Right hindlimb (tissue), 1 donor: Measurements from ENCODE around the gene MAD2L1.

ENCODE experiments used
- DNase-seq: peaks from one replicate; pipeline ENCODE4 v3.0.0-alpha.2; 2018

The MAD2L1 gene

GRCh38 chr4:120056246-120056645 is 10.4 kb downstream of the MAD2L1 start:
- no peak for DNase-seq

GRCh38 chr4:120055795-120056194 is 10.9 kb downstream of the MAD2L1 start:
- DNase-seq, result no peak

- DNase-seq, result no peak
Observed at GRCh38 chr4:120055162-120055561, 11.5 kb downstream of the MAD2L1 start.

GRCh38 chr4:120053911-120054310 is 12.7 kb downstream of the MAD2L1 start:
- DNase-seq, result no peak

- DNase-seq, result peak; percentile 50
Observed at GRCh38 chr4:120052856-120053255, 13.8 kb downstream of the MAD2L1 start.

- DNase-seq, result no peak
Observed at GRCh38 chr4:120051253-120051652, 15.4 kb downstream of the MAD2L1 start.

- DNase-seq, result peak; percentile 87
Observed at GRCh38 chr4:120049732-120050494, 16.7 kb downstream of the MAD2L1 start.

GRCh38 chr4:120043828-120044227 is 22.8 kb downstream of the MAD2L1 start:
- no peak for DNase-seq

- DNase-seq, result no peak
Observed at GRCh38 chr4:120037411-120037810, 29.2 kb downstream of the MAD2L1 start.

- DNase-seq, result no peak
Observed at GRCh38 chr4:120034913-120035312, 31.7 kb downstream of the MAD2L1 start.

GRCh38 chr4:120026853-120027252 is 39.8 kb downstream of the MAD2L1 start:
- DNase-seq, result no peak

GRCh38 chr4:120025516-120025915 is 41.1 kb downstream of the MAD2L1 start:
- DNase-seq, result no peak

GRCh38 chr4:120018786-120019185 is 47.9 kb downstream of the MAD2L1 start:
- DNase-seq, result no peak

GRCh38 chr4:120017939-120018692 is 48.5 kb downstream of the MAD2L1 start:
- DNase-seq, result no peak

- DNase-seq, result no peak
Observed at GRCh38 chr4:120011725-120012124, 54.9 kb downstream of the MAD2L1 start.

GRCh38 chr4:120010646-120011045 is 56.0 kb downstream of the MAD2L1 start:
- no peak for DNase-seq

GRCh38 chr4:120009731-120010130 is 56.9 kb downstream of the MAD2L1 start:
- DNase-seq, result no peak

GRCh38 chr4:120008957-120009356 is 57.7 kb downstream of the MAD2L1 start:
- DNase-seq, result no peak

- DNase-seq, result peak; percentile 23
Observed at GRCh38 chr4:120007896-120008436, 58.7 kb downstream of the MAD2L1 start.

GRCh38 chr4:120007191-120007871 is 59.3 kb downstream of the MAD2L1 start:
- peak; percentile 77 for DNase-seq
